ENCODE measurements around the gene GALNT11. TPM values are rescaled to one million over a fixed set of nuclear protein-coding genes. Genes with fewer than 3 reads are reported as not detected.
"Not testable (repeated sequence)": the region's sequence is repeated elsewhere in the genome, so short reads cannot be mapped to it uniquely, and the experiment has no call there.

GALNT11 gene
- total RNA-seq, 1 donor from 2014 or later = 40.5 TPM

GRCh38 chr7:152051968-152052367, 26.5 kb downstream of the GALNT11 start:
- intact Hi-C loops (cut with DNase I) = no loop called here
- Histone ChIP-seq H3K9me3 (no peaks in the 10 kb centered on the region), H3K27me3 (no peaks in the 10 kb centered on the region), H3K27ac (no peak overlapping the region), H3K4me1 (no peaks in the 10 kb centered on the region), H3K36me3 (no peaks in the 10 kb centered on the region), H3K4me3 (no peak overlapping the region)
- DNase-seq (no peak), ATAC-seq (no peak)
- TF ChIP-seq CTCF (IDR thresholded peaks at IDR 0.05) = no peak

GRCh38 chr7:152052771-152053170, 27.3 kb downstream of the GALNT11 start:
- intact Hi-C loops (cut with DNase I) = no loop called here

GRCh38 chr7:152054367-152055230, 29.1 kb downstream of the GALNT11 start:
- no peak for TF ChIP-seq CTCF (IDR thresholded peaks at IDR 0.05)
- intact Hi-C loops (cut with DNase I) = no loop called here
- DNase-seq = no peak
- H3K27me3 ChIP-seq = no peaks in the 10 kb centered on the region
- no peak overlapping the region for H3K27ac ChIP-seq
- no peaks in the 10 kb centered on the region for H3K4me1 ChIP-seq
- no peaks in the 10 kb centered on the region for H3K9me3 ChIP-seq
- no peaks in the 10 kb centered on the region for H3K36me3 ChIP-seq
- no peak for ATAC-seq
- H3K4me3 ChIP-seq = no peak overlapping the region

More at GRCh38 chr7:152052771-152053170, 27.3 kb downstream of the GALNT11 start:
- H3K9me3 ChIP-seq = no peaks in the 10 kb centered on the region
- no peak for TF ChIP-seq CTCF (IDR thresholded peaks at IDR 0.05)
- H3K27ac ChIP-seq = no peak overlapping the region
- DNase-seq = no peak
- no peaks in the 10 kb centered on the region for H3K36me3 ChIP-seq
- no peaks in the 10 kb centered on the region for H3K4me1 ChIP-seq
- no peaks in the 10 kb centered on the region for H3K27me3 ChIP-seq
- ATAC-seq = no peak
- H3K4me3 ChIP-seq = no peak overlapping the region

GRCh38 chr7:152056621-152057274, 31.3 kb downstream of the GALNT11 start:
- H3K27ac ChIP-seq = no peak overlapping the region
- H3K27me3 ChIP-seq = no peaks in the 10 kb centered on the region
- no peak overlapping the region for H3K4me3 ChIP-seq
- DNase-seq = no peak
- intact Hi-C loops (cut with DNase I) = no loop called here
- H3K4me1 ChIP-seq = no peaks in the 10 kb centered on the region
- TF ChIP-seq CTCF (IDR thresholded peaks at IDR 0.05) = no peak
- no peaks in the 10 kb centered on the region for H3K9me3 ChIP-seq
- no peak for ATAC-seq
- no peaks in the 10 kb centered on the region for H3K36me3 ChIP-seq

GRCh38 chr7:152059311-152059710, 33.8 kb downstream of the GALNT11 start:
- ATAC-seq (no peak), DNase-seq (no peak)
- Histone ChIP-seq H3K36me3 (no peaks in the 10 kb centered on the region), H3K4me3 (no peak overlapping the region), H3K27ac (no peak overlapping the region), H3K27me3 (no peaks in the 10 kb centered on the region), H3K9me3 (no peaks in the 10 kb centered on the region), H3K4me1 (no peaks in the 10 kb centered on the region)
- intact Hi-C loops (cut with DNase I) = no loop called here
- no peak for TF ChIP-seq CTCF (IDR thresholded peaks at IDR 0.05)

- H3K36me3 ChIP-seq; intact Hi-C loops (cut with DNase I); H3K9me3 ChIP-seq; H3K27me3 ChIP-seq; H3K27ac ChIP-seq; DNase-seq; ATAC-seq; H3K4me3 ChIP-seq; H3K4me1 ChIP-seq: not testable (repeated sequence)
These were observed 35.6 kb downstream of the GALNT11 start for GRCh38 chr7:152061086-152061485.

GRCh38 chr7:152063192-152063591, 37.7 kb downstream of the GALNT11 start:
- H3K4me3 ChIP-seq; ATAC-seq; intact Hi-C loops (cut with DNase I); H3K9me3 ChIP-seq; H3K27ac ChIP-seq; H3K4me1 ChIP-seq; H3K36me3 ChIP-seq; H3K27me3 ChIP-seq; DNase-seq: not testable (repeated sequence)

- ATAC-seq; H3K36me3 ChIP-seq; DNase-seq; intact Hi-C loops (cut with DNase I); H3K9me3 ChIP-seq; H3K27me3 ChIP-seq; H3K27ac ChIP-seq; H3K4me1 ChIP-seq; H3K4me3 ChIP-seq: not testable (repeated sequence)
These were observed 38.3 kb downstream of the GALNT11 start for GRCh38 chr7:152063821-152064220.

- H3K27me3 ChIP-seq; H3K36me3 ChIP-seq; H3K27ac ChIP-seq; intact Hi-C loops (cut with DNase I); DNase-seq; H3K4me3 ChIP-seq; H3K4me1 ChIP-seq; H3K9me3 ChIP-seq; ATAC-seq: not testable (repeated sequence)
These were observed 40.4 kb downstream of the GALNT11 start for GRCh38 chr7:152065800-152066344.

Measured in upper lobe of right lung (tissue), 1 donor.